Lung (tissue), 12 donors: Measurements from ENCODE around the gene ZNF598. TPM values are rescaled to one million over a fixed set of nuclear protein-coding genes. Genes with fewer than 3 reads are reported as not detected.

Experiments
- ATAC-seq: fragments of 200-7000 bp; cut with Tn5 transposase; one replicate; pipeline ENCODE4 v1.9.1; 2020; ENCODE audit warnings: moderate number of reproducible peaks; ENCODE audit not compliant: insufficient read depth, low FRiP score
- DNase-seq, 3 donors: peaks; one replicate each; pipeline ENCODE4 v3.0.0-alpha.2; 2013 to 2017
- H3K27ac ChIP-seq, 2 donors: one replicate each; pipeline ENCODE4 v1.5.1; 2013; ENCODE audit warnings: mild to moderate bottlenecking in 2 of 2, moderate library complexity in 2 of 2, control low read depth in 1 of 2, inconsistent platforms in 1 of 2, low read depth in 1 of 2, low read length in 1 of 2
- H3K27me3 ChIP-seq, 3 donors: one replicate each; pipeline ENCODE4 v1.5.1; 2013; ENCODE audit warnings: low read length in 2 of 3; ENCODE audit not compliant: control insufficient read depth in 3 of 3, insufficient read depth in 3 of 3
- H3K36me3 ChIP-seq, 4 donors: one replicate each; pipeline ENCODE4 v1.5.1; 2013; ENCODE audit warnings: low read length in 4 of 4, mild to moderate bottlenecking in 1 of 4, moderate library complexity in 1 of 4; ENCODE audit not compliant: control insufficient read depth in 4 of 4, insufficient read depth in 4 of 4
- H3K4me1 ChIP-seq, 5 donors: one replicate each; pipeline ENCODE4 v1.5.1; 2013; ENCODE audit warnings: low read length in 5 of 5, mild to moderate bottlenecking in 2 of 5, moderate library complexity in 1 of 5; ENCODE audit not compliant: control insufficient read depth in 5 of 5, insufficient read depth in 5 of 5
- H3K4me3 ChIP-seq: one replicate; pipeline ENCODE4 v1.5.1; 2013; ENCODE audit warnings: mild to moderate bottlenecking, control low read depth, moderate library complexity
- H3K9ac ChIP-seq, 2 donors: one replicate each; pipeline ENCODE4 v1.5.1; 2013; ENCODE audit warnings: low read length in 2 of 2, control low read depth in 1 of 2; ENCODE audit not compliant: insufficient read depth in 1 of 2
- H3K9me3 ChIP-seq, 4 donors: one replicate each; pipeline ENCODE4 v1.5.1; 2013; ENCODE audit warnings: low read length in 3 of 4, mild to moderate bottlenecking in 1 of 4, moderate library complexity in 1 of 4; ENCODE audit not compliant: control insufficient read depth in 4 of 4, insufficient read depth in 3 of 4
- WGBS, 2 donors: extraction: QIAGEN DNeasy Blood & Tissue Kit; methylation state at CpG; one replicate each; pipeline ENCODE4 v1.1.7; 2013; 5-methylcytosine and 5-hydroxymethylcytosine counted together
- polyA plus RNA-seq, 2 donors: library from polyadenylated mRNA; stranded (reverse); fragments of 200-250 nt; gene quantifications; one replicate each; pipeline ENCODE4 v1.2.1, GENCODE V29; 2013
- total RNA-seq, 2 donors: library from RNA; depleted of rRNA in 1 of 2; stranded (reverse); fragments of >200 nt in 1 of 2; gene quantifications; one replicate each; pipeline ENCODE4 v1.2.1, GENCODE V29; 2014 to 2021
- TF ChIP-seq, protein P1 (sequence below): IDR thresholded peaks from 2 replicates; pipeline ENCODE4 v1.5.1; 2012; ENCODE audit warnings: mild to moderate bottlenecking; ENCODE audit errors: control extremely low read depth, extremely low read depth
- donor health status: control.
- donor health status: control.
- donor health status: Bipolar disorder and iron deficiency.
- donor health status: healthy.
- donor health status: DM: yes; HTN: yes; CAD: no.

The ZNF598 gene
- total and polyA plus RNA-seq, 4 donors = 13.9 to 49.8 (median 35.9) TPM

DNA sequence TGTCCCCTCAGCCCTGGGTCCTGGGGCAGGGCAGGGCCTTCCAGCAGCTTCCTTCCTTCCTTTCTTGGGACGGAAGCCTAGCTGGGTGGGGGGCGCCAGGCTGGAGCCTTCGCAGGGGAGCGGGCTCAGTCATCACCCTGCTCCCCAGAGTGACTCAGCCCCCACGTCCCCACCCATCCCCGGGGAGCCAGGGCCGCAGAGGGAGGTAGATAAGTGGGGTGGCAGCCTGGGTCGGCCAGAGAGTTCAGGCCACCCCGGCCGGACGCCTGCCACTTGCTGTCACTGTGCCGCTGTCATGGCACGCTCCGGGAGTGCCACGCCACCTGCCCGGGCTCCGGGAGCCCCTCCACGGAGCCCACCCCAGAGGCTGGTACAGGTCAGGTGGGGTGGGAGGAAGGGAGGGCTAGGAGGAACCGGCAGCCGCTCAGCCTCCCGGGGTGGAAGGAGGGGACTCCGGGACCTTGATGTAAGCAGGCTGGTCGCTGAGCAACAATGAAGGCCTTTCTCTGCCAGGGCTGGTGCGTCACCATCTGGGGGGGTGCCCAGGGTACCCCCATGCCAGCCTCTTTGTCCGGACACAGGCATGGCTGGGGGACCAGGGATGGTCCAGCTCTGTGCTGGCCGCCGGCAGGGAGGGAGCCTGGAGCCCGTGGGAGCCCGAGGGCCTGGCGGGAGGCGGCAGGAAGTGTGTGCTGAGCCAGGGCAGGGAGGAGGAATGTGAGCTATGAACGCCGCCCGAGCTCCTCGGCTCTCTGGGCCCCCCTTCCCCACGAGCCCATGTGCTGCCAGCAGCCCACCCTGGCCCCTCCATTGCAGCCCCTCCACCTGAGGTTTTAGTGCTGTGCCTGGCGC lies 23.7 kb upstream of the ZNF598 start:
- TF ChIP-seq, protein P1, sequence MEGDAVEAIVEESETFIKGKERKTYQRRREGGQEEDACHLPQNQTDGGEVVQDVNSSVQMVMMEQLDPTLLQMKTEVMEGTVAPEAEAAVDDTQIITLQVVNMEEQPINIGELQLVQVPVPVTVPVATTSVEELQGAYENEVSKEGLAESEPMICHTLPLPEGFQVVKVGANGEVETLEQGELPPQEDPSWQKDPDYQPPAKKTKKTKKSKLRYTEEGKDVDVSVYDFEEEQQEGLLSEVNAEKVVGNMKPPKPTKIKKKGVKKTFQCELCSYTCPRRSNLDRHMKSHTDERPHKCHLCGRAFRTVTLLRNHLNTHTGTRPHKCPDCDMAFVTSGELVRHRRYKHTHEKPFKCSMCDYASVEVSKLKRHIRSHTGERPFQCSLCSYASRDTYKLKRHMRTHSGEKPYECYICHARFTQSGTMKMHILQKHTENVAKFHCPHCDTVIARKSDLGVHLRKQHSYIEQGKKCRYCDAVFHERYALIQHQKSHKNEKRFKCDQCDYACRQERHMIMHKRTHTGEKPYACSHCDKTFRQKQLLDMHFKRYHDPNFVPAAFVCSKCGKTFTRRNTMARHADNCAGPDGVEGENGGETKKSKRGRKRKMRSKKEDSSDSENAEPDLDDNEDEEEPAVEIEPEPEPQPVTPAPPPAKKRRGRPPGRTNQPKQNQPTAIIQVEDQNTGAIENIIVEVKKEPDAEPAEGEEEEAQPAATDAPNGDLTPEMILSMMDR = no peak
- Histone ChIP-seq H3K4me1 (peaks cover 0 to 66% (median 44%) of the 10 kb centered on the region in 5 donors), H3K27me3 (no peaks in the 10 kb centered on the region), H3K9me3 (no peaks in the 10 kb centered on the region), H3K9ac (no peak overlapping the region), H3K4me3 (peak overlapping the region; percentile 66), H3K27ac (peak overlapping the region; percentile 81 to 96), H3K36me3 (peaks cover 0 to 27% (median 12%) of the 10 kb centered on the region in 4 donors)
- ATAC-seq (peak; percentile 21), DNase-seq (peak; percentile 80 to 87 (median 84))
- WGBS, 2 donors = 16 to 20% methylated on average over 31 to 37 of the region's 37 CpGs

DNA sequence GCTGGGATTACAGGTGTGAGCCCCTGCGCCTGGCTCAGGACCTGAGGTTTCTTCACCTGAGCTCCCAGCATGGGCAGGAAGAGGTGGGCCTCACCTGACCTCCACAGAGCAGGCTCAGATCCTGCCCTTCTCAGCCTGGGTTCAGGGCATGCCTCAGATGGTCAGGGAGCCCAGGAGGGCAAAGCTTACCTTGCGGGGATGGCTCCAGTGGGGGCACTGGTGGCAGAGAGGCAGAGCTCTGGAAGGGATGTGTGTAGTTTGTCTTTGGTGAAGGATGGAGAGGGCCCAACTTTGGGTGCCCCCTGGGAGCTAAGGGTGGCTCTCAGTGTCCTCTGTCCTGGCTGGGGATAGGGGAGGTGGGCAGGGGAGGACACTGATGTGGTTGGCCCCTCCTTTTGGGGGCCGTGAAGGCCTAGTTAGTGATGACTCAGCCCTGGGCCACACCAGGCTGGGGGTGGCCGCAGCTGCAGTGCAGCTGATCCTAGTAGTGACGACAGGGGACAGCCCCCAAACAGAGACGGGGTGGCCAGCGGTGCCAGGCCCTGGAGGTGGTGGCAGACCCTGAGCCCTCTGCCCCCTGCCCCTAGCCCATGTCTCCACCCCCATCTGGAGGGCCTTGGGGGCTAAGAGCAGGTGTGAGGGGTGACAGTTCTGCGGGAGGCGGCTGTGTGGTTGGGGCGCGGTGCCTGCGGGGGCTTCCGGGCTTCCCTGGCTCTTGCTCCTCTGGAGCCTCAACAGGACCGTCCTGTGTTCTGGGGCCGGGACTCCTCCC lies 22.9 kb upstream of the ZNF598 start:
- Histone ChIP-seq H3K27me3 (no peaks in the 10 kb centered on the region), H3K36me3 (peaks cover 0 to 21% (median 8%) of the 10 kb centered on the region in 4 donors), H3K9ac (no peak overlapping the region), H3K4me3 (no peak overlapping the region), H3K9me3 (no peaks in the 10 kb centered on the region), H3K4me1 (peaks cover 0 to 66% (median 39%) of the 10 kb centered on the region in 5 donors), H3K27ac (peak overlapping the region; percentile 69 to 96)
- no peak for ATAC-seq
- DNase-seq = no peak
- TF ChIP-seq, protein P1 = no peak
- 45 to 59% methylated on average over 13 to 15 of the region's 15 CpGs for WGBS, 2 donors

DNA sequence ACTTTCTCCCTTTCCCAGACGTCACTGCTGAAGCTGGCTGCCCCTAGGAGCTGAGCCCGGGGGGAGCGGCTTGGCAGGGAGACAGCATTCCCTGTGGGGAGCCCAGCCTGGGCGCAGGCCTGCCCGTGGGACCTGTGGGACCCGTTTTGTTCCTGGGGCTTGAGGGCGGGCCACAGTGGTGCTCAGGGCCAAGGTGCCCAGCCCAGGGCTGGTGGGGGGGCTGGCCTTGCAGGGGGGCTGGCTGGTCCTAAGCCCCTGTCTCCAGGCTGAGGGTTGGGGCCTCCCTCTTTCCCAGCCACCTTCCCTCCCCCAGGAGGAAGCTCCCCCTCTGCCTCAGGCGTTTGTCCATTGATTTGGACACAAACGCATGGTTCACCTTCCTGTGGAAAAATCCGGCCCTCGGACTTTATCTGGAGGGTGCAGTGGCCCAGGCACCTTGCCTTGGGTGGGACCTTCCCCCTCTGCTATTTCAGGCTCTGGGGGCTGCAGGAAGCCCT lies 21.5 kb upstream of the ZNF598 start:
- TF ChIP-seq, protein P1 = no peak
- Histone ChIP-seq H3K36me3 (peaks cover 0 to 15% (median 0%) of the 10 kb centered on the region in 4 donors), H3K4me1 (peaks cover 0 to 58% (median 31%) of the 10 kb centered on the region in 5 donors), H3K27ac (peak overlapping the region; percentile 43 to 78), H3K4me3 (no peak overlapping the region), H3K27me3 (no peaks in the 10 kb centered on the region), H3K9me3 (no peaks in the 10 kb centered on the region), H3K9ac (no peak overlapping the region)
- WGBS, 2 donors = 60 to 77% methylated on average over 11 of the region's 11 CpGs
- ATAC-seq (no peak), DNase-seq (no peak)
